Psoas muscle (tissue), 8 donors: ENCODE data around the gene SLC26A2. TPM values are rescaled to one million over a fixed set of nuclear protein-coding genes. Genes with fewer than 3 reads are reported as not detected.

ENCODE experiments used
- ATAC-seq, 4 donors: fragments of 200-7000 bp; cut with Tn5 transposase; one replicate each; pipeline ENCODE4 v1.9.1; 2020; ENCODE audit warnings: moderate library complexity in 3 of 4, mild to moderate bottlenecking in 2 of 4
- DNase-seq, 2 donors: peaks; one replicate each; pipeline ENCODE4 v3.0.0-alpha.2; 2020
- H3K27ac ChIP-seq: fragments of 200-600 bp; one replicate; pipeline ENCODE4 v1.8.0; 2022
- H3K27me3 ChIP-seq, 3 donors: fragments of 200-600 bp in 1 of 3; one replicate each; pipeline versions ENCODE4 v1.6.1 to v1.8.0; 2013 to 2022; ENCODE audit warnings: low read length in 2 of 3, mild to moderate bottlenecking in 2 of 3, moderate library complexity in 1 of 3; ENCODE audit not compliant: insufficient read depth in 3 of 3
- H3K36me3 ChIP-seq, 2 donors: fragments of 200-600 bp in 1 of 2; one replicate each; pipeline versions ENCODE4 v1.6.1 to v1.8.0; 2013 to 2022; ENCODE audit warnings: low read depth in 1 of 2, mild to moderate bottlenecking in 1 of 2, moderate library complexity in 1 of 2; ENCODE audit not compliant: insufficient read depth in 1 of 2
- H3K4me1 ChIP-seq: fragments of 200-600 bp; one replicate; pipeline ENCODE4 v1.8.0; 2022
- H3K4me3 ChIP-seq: fragments of 200-600 bp; one replicate; pipeline ENCODE4 v1.8.0; 2022; ENCODE audit warnings: mild to moderate bottlenecking
- H3K9me3 ChIP-seq: fragments of 200-600 bp; one replicate; pipeline ENCODE4 v1.8.0; 2022
- WGBS, 3 donors: extraction: QIAGEN DNeasy Blood & Tissue Kit; methylation state at CpG; one replicate each; pipeline versions ENCODE4 v1.1.6 to v1.1.7; 2013; 5-methylcytosine and 5-hydroxymethylcytosine counted together
- intact Hi-C, 2 donors: fragments of 100-400 bp; cut with DNase I; formaldehyde crosslinking; loops; one replicate each; pipeline versions ENCODE4 v1.11.0 to v1.14.2; 2022
- polyA plus RNA-seq, 3 donors: library from polyadenylated mRNA; stranded (reverse); fragments of 200-250 nt; gene quantifications; one replicate each; pipeline ENCODE4 v1.2.3, GENCODE V29; 2013
- total RNA-seq, 4 donors: library from RNA; stranded (reverse); fragmentation: NEBNext Ultra II Directional in 2 of 4; extraction: Animal tissue kit (Norgen Biotek cat#: 25700) in 2 of 4; gene quantifications; one replicate each; pipeline versions ENCODE4 v1.2.1 to v1.2.4, GENCODE V29; 2021 to 2023
- TF ChIP-seq, protein P1 (sequence below): fragments of 200-600 bp; IDR thresholded peaks from one replicate; pipeline ENCODE4 v1.8.0; 2022; ENCODE audit warnings: antibody characterized with exemption
- donor health status: healthy with polysubstance abuse.
- donor health status: DM: no; HTN: no; CAD: no; lungs with moderate emphysema.
- donor health status: Bipolar disorder and iron deficiency.
- donor health status: healthy.
- donor health status: DM: yes; HTN: yes; CAD: no.
- donor health status: DM: no; HTN: no; CAD: no.
- donor health status: DM: no; HTN: no; CAD: no.
- donor health status: DM: yes; HTN: yes; CAD: no.

The SLC26A2 gene
- total and polyA plus RNA-seq, 7 donors = 4.0 to 20.1 (median 7.3) TPM

DNA sequence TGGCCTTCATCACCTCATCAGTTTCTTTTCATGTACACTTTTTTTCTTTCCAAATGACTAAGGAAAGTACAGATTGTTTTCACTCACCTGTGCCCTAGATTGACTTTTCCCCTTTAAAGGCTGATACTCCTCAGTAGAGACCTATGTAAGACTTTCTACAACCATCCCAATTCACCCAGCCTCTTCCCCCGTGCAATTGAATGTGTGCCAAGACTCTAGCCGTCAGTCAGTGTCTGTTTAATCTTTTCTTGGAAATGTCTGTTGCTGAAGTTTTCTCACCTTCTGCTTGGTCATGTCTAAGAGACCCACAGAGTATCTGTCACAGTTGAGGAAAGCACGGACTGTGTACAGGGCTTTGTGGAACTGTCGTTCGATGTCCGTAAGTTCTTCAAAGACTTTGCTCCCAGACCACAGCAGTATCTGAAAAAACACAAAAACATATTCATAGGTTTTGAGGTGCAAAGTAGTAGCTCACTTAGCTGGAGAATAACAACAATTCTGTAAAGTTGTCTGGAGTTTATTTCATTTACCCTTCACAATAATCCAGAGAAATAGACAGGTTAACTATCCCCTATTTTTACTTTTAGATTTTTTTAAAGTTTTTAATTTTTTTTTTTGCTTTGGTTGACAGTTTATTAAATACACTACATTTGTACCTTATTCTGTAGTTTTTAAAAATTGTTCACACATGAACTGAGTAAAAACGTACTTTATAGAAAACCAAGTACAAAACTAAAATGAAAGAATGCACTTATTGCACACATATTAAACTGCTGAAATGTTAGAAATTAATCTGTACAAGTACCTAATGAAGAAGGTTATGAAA lies 29.6 kb upstream of the SLC26A2 start:
- intact Hi-C loops = loop anchor here in 1 of 2 donors (5.0 kb wide), 1 partner anchor 61 kb away; no protein-coding TSS in a partner anchor
- DNase-seq (no peak), ATAC-seq (no peak)
- Histone ChIP-seq H3K9me3 (no peaks in the 10 kb centered on the region), H3K4me3 (peak overlapping the region; percentile 67), H3K4me1 (peaks cover 11% of the 10 kb centered on the region), H3K36me3 (no peaks in the 10 kb centered on the region), H3K27me3 (no peaks in the 10 kb centered on the region), H3K27ac (no peak overlapping the region)
- 53 to 70% (median 57%) methylated on average over 7 of the region's 7 CpGs for WGBS, 3 donors
- TF ChIP-seq, protein P1, sequence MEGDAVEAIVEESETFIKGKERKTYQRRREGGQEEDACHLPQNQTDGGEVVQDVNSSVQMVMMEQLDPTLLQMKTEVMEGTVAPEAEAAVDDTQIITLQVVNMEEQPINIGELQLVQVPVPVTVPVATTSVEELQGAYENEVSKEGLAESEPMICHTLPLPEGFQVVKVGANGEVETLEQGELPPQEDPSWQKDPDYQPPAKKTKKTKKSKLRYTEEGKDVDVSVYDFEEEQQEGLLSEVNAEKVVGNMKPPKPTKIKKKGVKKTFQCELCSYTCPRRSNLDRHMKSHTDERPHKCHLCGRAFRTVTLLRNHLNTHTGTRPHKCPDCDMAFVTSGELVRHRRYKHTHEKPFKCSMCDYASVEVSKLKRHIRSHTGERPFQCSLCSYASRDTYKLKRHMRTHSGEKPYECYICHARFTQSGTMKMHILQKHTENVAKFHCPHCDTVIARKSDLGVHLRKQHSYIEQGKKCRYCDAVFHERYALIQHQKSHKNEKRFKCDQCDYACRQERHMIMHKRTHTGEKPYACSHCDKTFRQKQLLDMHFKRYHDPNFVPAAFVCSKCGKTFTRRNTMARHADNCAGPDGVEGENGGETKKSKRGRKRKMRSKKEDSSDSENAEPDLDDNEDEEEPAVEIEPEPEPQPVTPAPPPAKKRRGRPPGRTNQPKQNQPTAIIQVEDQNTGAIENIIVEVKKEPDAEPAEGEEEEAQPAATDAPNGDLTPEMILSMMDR = no peak

DNA sequence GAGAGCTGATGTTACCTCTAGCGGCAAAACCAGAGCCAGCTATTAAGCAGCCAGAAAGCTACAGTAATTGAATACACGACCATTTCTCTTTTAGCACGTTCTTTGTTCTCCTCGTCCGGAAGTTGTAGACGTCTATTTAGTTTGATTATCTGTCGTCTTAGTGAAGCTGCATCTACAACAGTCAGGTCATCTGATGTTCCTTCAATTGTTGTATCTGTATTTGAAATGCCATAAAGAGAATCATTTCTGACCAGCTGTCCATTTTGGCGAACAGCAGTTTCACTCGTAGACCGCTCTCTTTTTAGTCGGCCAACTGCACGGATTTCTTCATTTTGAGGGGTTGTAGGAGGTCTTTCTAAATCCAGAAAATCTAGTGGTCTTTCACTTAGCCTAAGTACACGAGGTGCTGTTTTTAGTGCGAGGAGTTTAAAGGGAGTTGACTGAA lies 28.5 kb upstream of the SLC26A2 start:
- DNase-seq = no peak
- peak; percentile 30 to 75 (median 60) for ATAC-seq
- peak overlapping the region; percentile 73 for H3K27ac ChIP-seq
- intact Hi-C loops = loop anchor here in 1 of 2 donors (5.0 kb wide), 1 partner anchor 60 kb away; no protein-coding TSS in a partner anchor
- TF ChIP-seq, protein P1 = no peak
- H3K4me3 ChIP-seq = peak overlapping the region; percentile 67
- H3K36me3 ChIP-seq = no peaks in the 10 kb centered on the region
- 23 to 39% (median 30%) methylated on average over 14 of the region's 14 CpGs for WGBS, 3 donors
- H3K4me1 ChIP-seq = peaks cover 11% of the 10 kb centered on the region
- no peaks in the 10 kb centered on the region for H3K9me3 ChIP-seq
- no peaks in the 10 kb centered on the region for H3K27me3 ChIP-seq

DNA sequence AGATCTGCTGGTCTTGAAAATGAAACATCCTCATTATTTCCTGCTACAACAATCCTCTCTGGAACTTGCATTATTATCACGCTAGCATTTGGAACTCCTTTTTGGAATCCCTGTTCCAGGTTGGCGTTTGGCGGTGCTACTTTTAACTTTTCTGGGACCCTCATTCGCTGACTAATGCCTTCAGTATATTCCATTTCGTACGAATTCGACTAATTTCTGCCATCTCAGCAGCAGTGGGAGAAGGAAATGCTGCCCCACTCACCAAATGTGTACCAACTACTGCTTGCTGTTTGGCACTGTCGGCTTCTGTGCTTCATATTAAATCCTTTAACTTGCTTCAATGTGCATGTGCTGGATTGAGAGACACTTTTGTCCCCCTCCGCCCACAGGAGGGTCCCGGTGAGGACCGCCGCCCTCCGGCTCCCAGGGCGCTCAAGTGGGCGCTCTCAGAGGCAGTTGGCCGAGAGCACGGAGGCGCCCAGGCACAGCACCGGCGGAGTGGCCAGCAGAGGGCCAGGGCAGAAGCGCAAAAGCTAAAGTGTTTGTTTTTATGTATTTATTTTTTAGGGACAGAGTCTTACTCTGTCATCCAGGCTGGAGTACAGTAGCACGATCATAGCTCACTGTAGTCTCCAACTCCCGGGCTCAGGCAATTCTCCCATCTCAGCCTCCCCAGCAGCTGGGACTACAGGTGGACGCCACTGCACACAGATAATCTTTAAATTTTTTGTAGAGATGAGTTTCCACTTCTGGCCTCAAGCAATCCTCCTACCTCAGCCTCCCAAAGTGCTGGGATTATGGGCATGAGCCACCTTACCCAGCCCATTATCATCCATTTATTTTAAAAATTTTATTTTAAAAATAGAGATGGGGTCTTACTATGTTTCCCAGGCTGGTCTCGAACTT lies 27.9 kb upstream of the SLC26A2 start:
- intact Hi-C loops = loop anchor here in 1 of 2 donors (5.0 kb wide), 1 partner anchor 60 kb away; no protein-coding TSS in a partner anchor
- Histone ChIP-seq H3K9me3 (no peaks in the 10 kb centered on the region), H3K27me3 (no peaks in the 10 kb centered on the region), H3K4me1 (peaks cover 11% of the 10 kb centered on the region), H3K4me3 (peak overlapping the region; percentile 67), H3K36me3 (no peaks in the 10 kb centered on the region), H3K27ac (peak overlapping the region; percentile 73)
- WGBS, 3 donors = 31 to 55% (median 33%) methylated on average over 25 of the region's 25 CpGs
- ATAC-seq (peak; percentile 92 to 96 (median 94)), DNase-seq (peak; percentile 40 to 73)
- TF ChIP-seq, protein P1 = peak; percentile 58

DNA sequence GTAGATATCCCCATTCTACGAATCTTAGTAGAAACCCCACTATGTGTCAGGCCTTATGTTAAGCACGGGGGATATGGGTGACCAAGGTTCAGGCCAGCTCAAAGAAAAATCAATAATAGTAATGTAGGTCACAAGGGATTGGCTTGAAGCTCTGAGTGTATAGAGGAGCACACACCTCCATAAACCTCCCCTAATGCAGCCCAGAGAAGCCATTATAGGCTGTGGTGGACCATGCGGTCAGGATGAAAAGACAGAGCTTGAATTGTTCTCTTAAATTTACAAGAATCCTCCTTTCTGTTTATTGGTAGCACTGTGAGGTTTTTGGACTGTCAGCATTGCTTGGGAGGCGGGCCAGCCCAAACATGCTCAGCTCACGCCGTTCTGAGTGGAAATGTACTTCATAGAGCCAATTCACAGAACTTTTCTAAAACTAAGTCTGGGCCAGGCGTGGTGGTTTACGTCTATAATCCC lies 25.1 kb upstream of the SLC26A2 start:
- Histone ChIP-seq H3K4me3 (no peak overlapping the region), H3K27me3 (no peaks in the 10 kb centered on the region), H3K27ac (no peak overlapping the region), H3K9me3 (no peaks in the 10 kb centered on the region), H3K4me1 (peaks cover 12% of the 10 kb centered on the region), H3K36me3 (no peaks in the 10 kb centered on the region)
- intact Hi-C loops = no loop called here
- TF ChIP-seq, protein P1 = no peak
- DNase-seq (no peak), ATAC-seq (no peak)
- WGBS, 3 donors = 86 to 87% (median 86%) methylated on average over 8 of the region's 8 CpGs
